ENCODE measurements around the gene KAZN.

The KAZN gene

DNA sequence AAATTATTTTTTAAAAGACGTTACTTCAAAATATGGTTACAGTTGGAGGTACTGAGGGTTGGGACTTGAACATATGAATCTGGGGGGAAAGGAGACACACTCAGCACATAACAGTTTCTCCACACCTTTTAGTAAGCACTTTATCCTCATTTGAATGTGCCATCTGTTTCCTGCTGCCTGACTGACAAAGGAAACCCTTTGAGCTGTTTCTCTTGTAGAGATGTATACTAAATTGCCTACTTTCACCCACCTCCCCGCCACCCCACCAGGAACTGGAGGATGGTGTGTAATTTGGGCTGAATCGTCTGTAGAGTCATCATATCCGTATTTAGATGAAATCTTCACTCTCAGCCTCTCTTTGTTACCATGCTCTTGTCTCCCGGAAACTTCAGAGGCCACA, 108.1 kb downstream of the KAZN start:
- in situ Hi-C loops (cut with MboI; ENCODE audit: low sequenced_read_pairs): no loop called here

DNA sequence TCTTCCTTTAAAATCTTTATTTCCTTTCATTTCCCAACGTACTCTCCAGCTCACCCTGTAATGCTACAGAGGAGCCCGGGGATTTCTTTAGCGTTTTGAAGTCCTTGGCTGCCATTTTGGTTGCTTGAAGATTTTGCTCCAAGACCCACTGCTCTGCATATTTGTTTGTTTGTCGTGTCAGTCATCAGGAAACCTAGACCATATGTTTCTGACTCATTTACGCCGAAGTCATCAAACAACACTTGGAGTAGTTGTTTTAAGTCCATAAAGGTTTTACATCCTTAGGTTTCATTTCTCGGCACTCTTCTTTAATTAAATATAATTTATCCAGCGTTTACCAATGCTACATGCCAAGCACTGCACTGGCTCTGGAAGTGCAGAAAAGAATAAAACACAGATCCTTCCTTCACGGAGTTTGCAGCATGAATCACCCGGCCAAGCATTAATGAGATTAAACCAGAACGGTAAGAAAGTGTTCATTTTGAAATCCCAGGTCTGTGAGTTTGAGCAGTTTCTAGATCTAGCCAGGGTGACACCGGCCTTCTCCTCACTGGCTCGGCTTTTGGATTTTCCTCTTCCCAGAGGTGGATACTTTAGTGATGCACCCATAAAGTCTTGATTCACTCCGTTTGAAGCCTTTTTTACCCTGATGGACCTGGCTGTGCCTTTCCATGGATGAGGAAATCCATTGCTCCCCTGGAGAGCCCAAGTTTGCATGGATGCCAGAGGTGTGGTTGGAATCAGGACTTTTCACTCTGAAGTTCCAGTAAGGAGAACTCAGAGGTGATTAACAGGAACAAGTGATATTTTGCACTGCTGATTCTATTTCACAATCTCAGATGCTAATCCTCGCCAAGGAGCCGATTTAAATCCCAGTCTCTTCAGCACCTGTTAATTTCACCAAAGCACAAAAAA, 109.3 kb downstream of the KAZN start:
- in situ Hi-C loops (cut with MboI; ENCODE audit: low sequenced_read_pairs): no loop called here

DNA sequence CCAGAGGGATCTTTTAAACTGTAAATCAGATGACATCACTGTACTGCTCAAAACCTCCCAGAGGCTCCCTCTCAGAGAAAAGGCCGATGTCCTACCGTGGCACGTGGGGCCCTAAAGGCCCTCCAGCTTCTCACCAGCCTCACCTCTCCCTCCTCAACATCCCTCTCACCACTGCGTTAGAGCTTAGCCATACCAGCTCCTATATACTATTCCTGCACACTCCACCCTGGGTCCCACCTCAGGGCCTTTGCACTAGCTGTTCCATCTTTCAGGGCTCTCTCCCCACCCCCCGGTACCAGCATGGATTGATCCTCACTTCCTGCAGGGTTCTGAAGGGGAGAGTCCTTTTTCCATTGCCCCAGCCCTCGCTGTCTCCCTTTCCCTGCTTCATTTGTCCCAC, 111.8 kb downstream of the KAZN start:
- in situ Hi-C loops (cut with MboI; ENCODE audit: low sequenced_read_pairs): no loop called here

DNA sequence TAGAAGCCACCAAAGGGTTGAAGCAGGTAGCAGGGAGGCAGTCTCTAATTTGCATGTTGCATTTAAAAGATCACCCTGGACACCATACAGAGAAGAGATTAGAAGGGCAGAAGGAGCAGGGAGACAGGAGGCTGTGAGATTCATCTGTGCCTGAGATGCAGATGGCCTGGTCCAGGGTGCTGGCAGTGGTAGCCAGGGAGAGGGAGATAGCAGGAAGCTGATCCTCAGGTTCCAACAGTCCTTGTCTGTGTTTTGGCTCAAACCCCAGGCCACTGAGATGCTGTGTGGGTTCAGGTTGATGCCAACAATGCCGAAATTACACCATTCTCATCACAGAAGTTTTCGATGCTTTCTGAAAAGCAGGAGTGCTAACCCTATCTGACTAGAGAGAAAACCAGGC, 113.7 kb downstream of the KAZN start:
- in situ Hi-C loops (cut with MboI; ENCODE audit: low sequenced_read_pairs): no loop called here

DNA sequence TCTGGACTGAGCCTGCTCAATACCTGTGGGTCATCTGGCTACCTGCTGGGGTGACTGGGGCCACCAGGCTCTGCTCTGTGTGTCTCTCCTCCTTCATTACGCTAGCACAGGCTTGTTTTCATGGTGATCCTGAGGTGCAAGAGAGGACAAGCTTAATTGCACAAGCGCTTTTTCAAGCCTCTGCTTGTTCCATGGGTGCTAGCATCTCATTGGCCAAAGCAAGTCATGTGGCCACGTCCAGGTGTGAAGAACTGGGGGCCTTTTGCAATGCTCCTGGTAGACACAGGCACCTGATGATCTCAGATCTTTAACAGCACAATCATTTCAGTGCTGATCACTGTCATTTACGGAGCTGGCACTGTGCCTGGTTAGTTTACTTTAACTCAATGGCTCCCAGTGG, 114.6 kb downstream of the KAZN start:
- in situ Hi-C loops (cut with MboI; ENCODE audit: low sequenced_read_pairs): no loop called here

DNA sequence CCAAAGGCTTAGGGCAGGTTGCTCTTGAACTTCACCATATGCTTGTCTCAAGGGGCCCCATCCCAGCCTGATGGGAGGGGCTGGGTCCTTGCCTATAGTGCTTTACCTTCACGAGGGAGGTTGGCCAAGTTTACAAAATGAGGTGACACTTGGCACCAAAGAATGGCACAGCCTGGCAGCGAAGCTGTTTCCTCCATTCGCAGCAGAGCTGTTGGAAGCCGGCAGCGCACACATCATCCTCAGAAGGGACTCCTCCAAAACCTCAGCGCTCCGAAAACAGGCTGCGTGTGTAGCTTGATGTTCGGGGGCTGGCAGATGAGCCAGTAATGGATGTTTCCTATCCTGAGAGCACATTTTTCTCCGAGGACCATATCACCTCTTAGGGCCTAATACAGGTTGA, 116.8 kb downstream of the KAZN start:
- in situ Hi-C loops (cut with MboI; ENCODE audit: low sequenced_read_pairs): no loop called here

DNA sequence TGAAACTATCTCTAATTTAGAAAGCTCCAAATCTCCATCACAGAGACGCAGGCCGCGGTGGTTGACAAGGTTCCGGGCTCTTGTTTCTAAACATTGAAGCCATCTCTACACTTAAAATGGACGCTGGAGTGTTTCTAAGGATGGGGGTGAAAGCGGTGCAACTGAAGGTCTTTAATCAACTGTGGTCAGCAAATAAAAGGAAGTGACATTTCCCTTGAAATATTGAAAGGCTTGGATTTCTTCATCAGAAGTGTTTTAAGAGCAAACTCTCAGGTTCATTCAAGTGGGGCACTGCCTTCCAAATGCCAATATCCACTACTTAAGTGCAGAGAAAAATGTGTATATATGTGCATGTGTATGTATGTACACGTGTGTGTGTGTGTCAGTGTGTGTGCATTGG, 117.3 kb downstream of the KAZN start:
- in situ Hi-C loops (cut with MboI; ENCODE audit: low sequenced_read_pairs): no loop called here

DNA sequence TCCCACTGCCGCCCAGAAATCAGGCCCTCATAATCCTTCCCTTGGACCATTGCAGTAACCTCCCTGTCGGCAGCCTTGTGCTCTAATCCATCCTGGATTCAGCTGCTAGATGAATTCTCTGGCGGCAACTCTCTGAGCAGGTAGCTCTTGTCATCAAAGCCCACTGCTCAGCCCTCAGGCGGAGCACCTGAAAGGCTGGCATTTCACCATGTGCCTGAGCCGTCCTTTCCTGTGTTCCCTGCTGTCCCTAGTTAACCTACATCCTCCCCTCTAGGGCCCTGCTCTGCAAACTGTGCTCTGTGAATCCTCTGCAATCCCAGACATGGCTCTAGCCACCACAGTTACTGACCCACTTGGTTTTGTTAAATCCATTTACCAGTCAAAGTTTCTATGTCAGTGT, 118.0 kb downstream of the KAZN start:
- in situ Hi-C loops (cut with MboI; ENCODE audit: low sequenced_read_pairs): no loop called here

DNA sequence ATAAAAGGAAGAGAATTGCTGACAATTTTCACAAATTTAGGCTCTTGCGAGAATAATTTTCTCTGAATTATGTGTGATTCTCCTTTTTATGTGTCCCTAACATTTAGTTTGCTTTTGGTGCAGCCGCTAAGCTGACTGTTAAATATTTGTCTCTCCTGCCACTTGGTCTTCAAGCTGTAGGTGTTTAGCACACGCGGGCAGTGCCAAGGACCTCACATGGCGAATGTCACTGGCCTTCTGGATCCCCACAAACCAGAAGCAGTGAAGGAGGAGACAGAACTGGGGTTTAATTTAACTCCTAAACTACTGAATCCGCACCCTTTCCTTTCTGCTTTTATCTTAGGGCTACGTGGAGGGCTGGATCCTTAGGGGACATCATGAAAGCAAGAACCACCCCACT, 120.0 kb downstream of the KAZN start:
- in situ Hi-C loops (cut with MboI; ENCODE audit: low sequenced_read_pairs): no loop called here

DNA sequence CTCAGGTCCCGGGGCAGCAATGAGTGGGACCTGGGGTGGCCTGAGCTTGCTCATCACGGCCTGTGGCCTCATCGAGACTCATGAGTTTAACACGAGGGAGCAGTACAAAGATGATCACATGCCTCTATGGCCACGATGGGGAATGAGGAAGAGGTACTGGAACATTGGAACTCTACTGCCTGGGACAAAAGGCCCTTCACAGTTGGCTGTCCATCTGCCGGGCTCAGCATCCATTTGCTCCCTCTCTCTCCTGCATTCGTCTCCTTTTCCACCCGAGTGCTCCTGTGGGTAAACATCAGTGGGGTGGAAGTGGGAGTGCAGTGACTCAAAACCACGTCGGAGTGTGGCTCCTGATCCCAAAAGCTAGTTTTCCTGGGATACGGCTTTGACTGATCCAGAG, 124.9 kb downstream of the KAZN start:
- in situ Hi-C loops (cut with MboI; ENCODE audit: low sequenced_read_pairs): no loop called here

DNA sequence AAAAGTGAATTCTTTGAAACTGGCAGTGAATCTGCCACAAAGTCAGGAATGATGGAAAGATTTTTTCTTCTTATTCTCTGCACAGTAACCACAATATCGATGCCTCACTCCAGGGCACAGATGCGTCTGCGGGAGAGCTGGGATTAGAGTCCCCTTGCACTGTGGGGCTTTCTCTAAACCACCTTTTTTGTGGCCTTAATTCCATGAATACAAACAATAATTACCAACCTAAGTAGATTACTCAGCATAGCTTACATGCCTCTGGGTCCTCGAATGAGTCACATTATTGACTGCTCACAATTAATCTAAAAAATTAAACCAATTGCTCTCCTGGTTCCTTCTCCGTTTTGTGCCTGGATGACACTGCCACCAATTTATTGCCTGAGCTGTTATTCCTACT, 125.8 kb downstream of the KAZN start:
- in situ Hi-C loops (cut with MboI; ENCODE audit: low sequenced_read_pairs): no loop called here

DNA sequence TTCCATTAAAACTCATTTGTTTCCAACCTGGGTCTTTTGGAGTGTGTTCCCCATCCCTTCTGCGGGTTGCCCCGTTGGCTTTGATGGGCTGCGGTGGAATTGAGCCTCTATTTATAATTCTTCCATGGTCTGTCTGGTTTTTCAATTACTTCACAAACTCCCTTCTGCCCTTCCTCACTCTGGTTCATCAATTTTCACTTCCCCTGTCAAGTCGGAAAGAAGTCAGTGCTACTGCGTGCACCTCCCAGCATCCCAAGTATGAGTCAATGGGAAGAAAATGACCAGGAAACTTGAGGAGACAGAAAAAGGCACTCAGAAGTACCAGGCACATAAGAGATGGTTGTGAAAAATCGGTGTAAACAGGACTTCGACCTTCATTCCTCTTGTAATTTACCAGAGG, 126.2 kb downstream of the KAZN start:
- in situ Hi-C loops (cut with MboI; ENCODE audit: low sequenced_read_pairs): no loop called here

DNA sequence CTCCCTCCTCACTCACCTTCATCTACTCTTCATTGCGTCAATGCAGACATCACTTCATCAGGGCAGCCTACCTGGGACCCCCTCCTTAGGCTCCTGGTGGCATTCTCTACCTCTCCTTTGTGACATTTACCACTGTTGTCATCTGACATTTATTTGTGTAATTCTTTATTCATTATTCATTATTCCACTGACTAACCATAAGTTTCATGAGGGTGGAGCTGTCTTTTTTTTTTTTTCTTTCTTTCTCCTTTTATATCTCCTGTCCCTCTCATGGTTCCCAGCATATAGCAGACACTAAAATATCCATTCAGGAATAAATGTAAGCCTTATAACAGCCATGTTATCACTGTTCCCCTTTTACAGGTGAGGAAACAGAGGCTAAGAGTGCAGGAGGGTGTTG, 126.8 kb downstream of the KAZN start:
- in situ Hi-C loops (cut with MboI; ENCODE audit: low sequenced_read_pairs): no loop called here

DNA sequence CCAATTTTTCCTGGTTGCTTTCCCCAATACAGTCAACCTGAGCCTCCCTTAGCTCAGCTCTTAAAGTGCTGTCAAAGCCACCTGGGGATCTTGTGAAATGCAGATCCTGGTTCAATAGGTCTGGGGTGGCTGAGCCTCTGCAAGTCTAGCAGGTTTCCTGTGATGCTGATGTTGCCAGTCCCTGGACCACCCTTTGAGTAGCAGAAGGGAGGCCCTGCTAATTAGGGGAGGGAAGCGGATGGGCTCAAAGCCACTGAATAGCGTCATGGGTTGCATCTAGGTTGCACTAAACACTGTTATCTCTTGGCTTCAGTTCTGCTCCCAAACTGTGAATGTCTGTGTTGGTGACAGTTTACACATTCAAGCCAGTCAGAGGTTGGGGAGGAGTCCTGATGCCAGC, 127.2 kb downstream of the KAZN start:
- in situ Hi-C loops (cut with MboI; ENCODE audit: low sequenced_read_pairs): no loop called here

DNA sequence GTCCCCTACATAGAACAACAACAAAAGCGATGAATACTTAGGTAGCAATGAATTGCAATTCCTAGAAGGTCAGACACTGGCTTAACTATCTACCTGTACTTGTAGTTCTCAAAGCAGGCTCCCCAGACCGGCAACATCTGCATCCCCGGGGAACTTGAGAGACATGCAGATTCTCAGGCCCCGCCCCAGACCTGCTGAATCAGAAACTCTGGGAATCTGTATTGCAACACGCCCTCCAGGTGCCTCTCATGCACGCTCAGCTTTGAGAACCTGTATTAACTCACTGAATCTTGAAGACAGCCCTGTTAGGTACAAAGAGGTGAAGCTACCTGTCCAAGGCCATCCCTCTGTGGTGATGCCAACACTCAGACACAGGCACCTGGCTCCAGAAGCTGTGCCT, 128.1 kb downstream of the KAZN start:
- in situ Hi-C loops (cut with MboI; ENCODE audit: low sequenced_read_pairs): no loop called here

DNA sequence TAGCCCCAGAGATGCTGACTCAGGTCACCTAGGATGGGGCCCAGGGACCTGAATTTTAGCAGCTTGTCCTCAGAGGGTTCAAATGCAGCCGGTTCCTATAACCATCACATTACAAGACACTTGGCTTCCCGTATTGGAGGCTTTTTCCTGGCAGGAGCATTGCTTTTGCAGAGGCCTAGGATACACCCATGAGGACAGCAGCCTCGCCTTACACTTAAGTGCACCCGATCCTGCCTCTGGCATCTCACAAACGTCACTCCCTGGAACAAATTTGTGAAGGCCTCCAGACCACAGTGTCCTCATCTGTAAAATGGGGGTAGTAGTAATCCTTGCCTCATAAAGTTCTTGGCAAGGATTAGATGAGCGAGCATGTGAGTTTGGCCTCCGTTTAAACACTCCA, 130.0 kb downstream of the KAZN start:
- in situ Hi-C loops (cut with MboI; ENCODE audit: low sequenced_read_pairs): no loop called here

DNA sequence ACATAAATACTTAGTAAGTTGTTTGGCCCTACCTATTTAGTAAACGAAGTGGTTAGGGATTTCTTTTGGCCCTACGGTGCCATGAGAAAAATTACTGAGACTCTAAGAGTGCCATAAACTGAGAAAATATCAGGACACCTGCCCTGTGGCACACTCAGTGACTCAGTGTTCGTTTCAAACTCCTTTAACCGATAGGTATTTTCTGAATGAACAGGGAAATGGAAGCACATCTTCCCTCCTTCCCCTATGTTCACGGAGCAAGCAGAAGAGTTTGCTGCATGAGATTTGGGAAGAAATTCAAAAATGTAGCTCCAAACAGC, 134.2 kb downstream of the KAZN start:
- in situ Hi-C loops (cut with MboI; ENCODE audit: low sequenced_read_pairs): no loop called here

DNA sequence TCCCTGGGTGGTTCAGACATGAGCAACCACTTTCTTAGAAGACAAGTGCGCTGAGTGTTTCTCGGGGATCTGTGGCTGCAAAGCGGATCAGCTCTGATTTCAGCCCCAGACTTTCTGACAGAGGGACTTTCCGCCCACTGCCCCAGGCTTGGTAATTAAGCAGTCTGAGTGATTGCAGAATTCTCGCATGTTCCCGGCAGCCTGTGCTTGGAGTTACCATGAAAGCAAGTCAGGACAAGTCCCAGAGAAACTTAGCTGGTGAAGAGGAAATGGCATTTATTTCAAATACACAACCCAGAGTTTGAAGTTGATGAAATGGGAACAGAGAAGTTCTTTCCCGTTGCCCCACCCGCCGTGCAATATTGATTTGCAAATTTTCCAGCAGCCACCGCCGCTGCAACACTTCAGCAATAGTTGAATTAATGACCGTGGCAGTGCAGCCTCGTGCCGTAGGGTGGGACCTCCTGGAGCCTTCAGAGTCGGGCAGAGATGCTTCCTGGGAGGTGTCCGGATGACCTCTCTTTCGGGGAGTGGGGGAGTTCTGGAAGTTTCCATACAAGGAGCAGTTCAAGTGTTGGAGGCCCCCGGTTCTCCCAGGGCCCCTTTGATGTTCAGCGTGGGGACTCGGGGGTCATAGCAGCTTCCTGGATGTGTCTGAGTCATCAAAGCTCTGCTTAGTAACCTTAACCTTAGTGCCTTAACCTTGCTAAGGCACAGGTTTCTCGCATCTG, 134.7 kb downstream of the KAZN start:
- in situ Hi-C loops (cut with MboI; ENCODE audit: low sequenced_read_pairs): no loop called here

DNA sequence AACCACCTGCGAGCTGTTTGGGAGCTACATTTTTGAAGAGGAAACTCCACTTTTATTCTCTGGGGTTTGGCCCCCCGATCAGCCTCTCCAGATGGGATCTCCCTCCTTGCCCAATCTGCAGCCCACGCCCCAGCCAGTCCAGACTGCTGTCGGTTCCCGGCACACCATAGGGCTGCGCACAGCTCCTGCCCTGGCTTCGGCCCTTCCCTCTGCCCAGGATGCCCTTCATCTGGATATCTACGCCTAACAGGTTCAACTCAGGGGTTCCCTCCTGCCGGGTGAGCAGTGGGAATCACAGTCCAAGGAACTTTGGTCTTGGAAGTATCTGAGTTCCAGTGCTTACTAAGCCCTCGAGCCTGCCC, 135.3 kb downstream of the KAZN start:
- in situ Hi-C loops (cut with MboI; ENCODE audit: low sequenced_read_pairs): no loop called here

DNA sequence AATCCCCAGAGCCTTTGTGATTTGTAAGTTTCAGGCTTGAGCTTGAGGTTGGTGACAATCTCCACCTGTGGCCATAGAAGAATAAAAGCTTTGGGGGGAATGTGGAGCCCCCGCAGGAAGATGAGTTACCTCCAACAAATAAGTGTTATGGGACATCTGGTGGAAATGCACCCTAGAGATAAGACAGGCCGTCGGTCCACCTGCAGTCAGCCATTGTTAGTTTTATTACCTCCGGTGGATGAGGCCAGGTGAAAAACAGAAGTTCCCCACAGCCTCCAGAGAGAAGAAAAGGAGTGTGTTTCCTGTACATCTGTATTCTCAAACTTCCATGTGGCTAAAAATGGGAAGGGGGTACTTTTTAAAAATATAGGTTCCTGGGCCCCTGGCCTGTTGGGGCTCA, 137.4 kb downstream of the KAZN start:
- in situ Hi-C loops (cut with MboI; ENCODE audit: low sequenced_read_pairs): no loop called here

DNA sequence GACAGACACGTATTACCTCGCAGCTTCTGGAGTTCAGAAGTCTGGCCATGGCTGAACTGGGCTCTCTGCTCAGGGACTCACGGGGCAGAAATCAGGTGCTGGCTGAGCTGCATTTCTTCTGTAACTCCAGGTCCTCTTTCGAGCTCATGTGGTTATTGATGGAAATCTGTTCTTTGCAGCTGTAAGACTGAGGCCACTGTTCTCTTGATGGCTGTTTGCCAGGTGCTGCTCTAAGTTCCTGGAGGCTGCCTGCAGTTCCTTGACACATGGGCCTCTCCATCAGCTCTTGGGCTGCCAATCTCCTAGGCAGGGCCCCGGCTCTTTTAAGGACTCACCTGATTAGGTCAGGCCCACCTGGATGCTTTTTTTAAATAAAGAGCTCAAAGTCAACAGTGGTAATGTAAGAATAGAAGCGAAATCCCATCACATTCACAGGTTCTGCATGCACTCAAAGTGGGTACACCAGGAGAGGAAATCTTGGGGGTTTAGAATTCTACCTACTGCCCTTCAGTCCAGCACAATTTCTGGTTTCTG, 139.1 kb downstream of the KAZN start:
- in situ Hi-C loops (cut with MboI; ENCODE audit: low sequenced_read_pairs): no loop called here

DNA sequence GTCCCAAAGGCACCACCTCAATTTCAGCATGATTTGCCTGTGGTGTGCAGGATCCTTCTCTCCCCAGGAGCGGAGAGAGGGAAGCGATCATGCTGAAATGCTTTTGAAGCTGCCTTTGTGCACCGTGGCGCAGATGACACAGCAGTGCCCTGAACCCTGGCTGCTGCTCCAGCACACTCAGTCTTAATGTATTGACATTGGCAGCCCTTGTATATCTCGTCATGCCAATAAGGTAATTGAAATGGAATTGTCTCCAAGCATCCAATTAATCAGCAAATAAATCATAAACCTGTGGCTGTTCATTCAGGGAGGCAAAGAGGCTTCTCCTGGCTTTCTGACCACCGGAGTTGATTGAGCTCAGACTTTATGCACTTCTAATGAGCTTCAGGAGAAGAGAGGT, 139.8 kb downstream of the KAZN start:
- in situ Hi-C loops (cut with MboI; ENCODE audit: low sequenced_read_pairs): no loop called here
